K562 (cell line): ENCODE results near the gene TOMM70.

ENCODE experiments used
- FOS ChIP-seq: IDR thresholded peaks from 3 replicates; pipeline ENCODE4 v1.6.1; 2011; ENCODE audit not compliant: insufficient read length; ENCODE audit errors: extremely low read depth
- FOXM1 ChIP-seq, 2 experiments: fragments of 450-650 bp in 1 of 2; sonication (generic) in 1 of 2; formaldehyde crosslinking in 1 of 2; IDR thresholded peaks; 2 replicates each; pipeline versions ENCODE4 v1.6.1 to v1.9.0; 2017 to 2022; ENCODE audit warnings: low read depth in 2 of 2, mild to moderate bottlenecking in 2 of 2, missing genetic modification reagents in 1 of 2, moderate library complexity in 1 of 2
- NRF1 ChIP-seq, 2 experiments: fragments of 450-650 bp; IDR thresholded peaks in 1 of 2; conservative IDR thresholded peaks in 1 of 2; 2 replicates each; pipeline ENCODE4 v1.6.1; 2014; ENCODE audit warnings: mild to moderate bottlenecking in 2 of 2
- TEAD2 ChIP-seq: fragments of 450-650 bp; IDR thresholded peaks from 2 replicates; pipeline ENCODE4 v1.6.1; 2016; ENCODE audit warnings: missing genetic modification characterization, control low read depth, missing compliant biosample characterization
- ZNF239 ChIP-seq: fragments of 250-450 bp; sonication (Bioruptor Pico); IDR thresholded peaks from 2 replicates; pipeline ENCODE4 v1.4.0; 2020; ENCODE audit warnings: mild to moderate bottlenecking
- ZNF830 ChIP-seq: fragments of 250-450 bp; sonication (Bioruptor Pico); IDR thresholded peaks from 2 replicates; pipeline ENCODE4 v1.5.0; 2021; ENCODE audit warnings: mild to moderate bottlenecking
- TF ChIP-seq, protein P1 (sequence below): sonication (generic); formaldehyde crosslinking; IDR thresholded peaks from 2 replicates; pipeline ENCODE4 v1.8.0; 2022; ENCODE audit warnings: mild to moderate bottlenecking, low read depth, missing genetic modification reagents
- TF ChIP-seq, protein P2 (sequence below), 2 experiments: fragments of 450-650 bp; formaldehyde crosslinking in 1 of 2; IDR thresholded peaks; 2 replicates each; pipeline versions ENCODE4 v1.4.0 to v1.6.1; 2014 to 2020; ENCODE audit warnings: mild to moderate bottlenecking in 2 of 2, borderline replicate concordance in 1 of 2, low read depth in 1 of 2
- TF ChIP-seq, protein P3 (sequence below): sonication (generic); formaldehyde crosslinking; IDR thresholded peaks from 2 replicates; pipeline ENCODE4 v1.8.0; 2022; ENCODE audit warnings: mild to moderate bottlenecking, missing genetic modification reagents
- TF ChIP-seq, protein P4 (sequence below): fragments of 250-450 bp; sonication (Bioruptor Pico); IDR thresholded peaks from 2 replicates; pipeline ENCODE4 v1.5.0; 2022; ENCODE audit warnings: mild to moderate bottlenecking
- TF ChIP-seq, protein P5 (sequence below), 3 experiments: IDR thresholded peaks in 2 of 3; conservative IDR thresholded peaks in 1 of 3; 2 replicates each; pipeline ENCODE4 v1.5.1; 2011 to 2012; ENCODE audit warnings: low read length in 3 of 3, mild to moderate bottlenecking in 3 of 3, control low read depth in 2 of 3, improper control_type of control experiment in 1 of 3, inconsistent platforms in 1 of 3, low read depth in 1 of 3, mixed read lengths in 1 of 3, moderate library complexity in 1 of 3; ENCODE audit not compliant: insufficient read depth in 2 of 3

DNA sequence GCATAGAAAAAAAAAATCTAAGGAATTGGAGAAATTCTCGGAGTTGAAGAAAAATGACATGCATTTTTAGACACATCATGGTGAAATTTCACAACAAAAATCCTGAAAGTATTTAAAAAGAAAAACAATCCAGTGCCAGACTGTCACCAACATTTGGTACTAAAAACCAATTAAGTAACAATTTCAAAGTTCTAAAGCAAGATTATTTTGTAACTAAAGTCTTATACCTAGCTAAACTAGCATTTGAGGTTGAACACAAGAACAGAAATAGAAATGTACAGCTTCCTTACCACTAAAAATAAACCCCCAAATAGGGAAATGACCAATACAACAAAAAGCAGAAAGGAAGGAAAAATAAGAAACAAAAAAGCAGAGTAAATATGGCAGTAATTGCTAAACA lies 11.9 kb downstream of the TOMM70 start:
- TF ChIP-seq, protein P1, sequence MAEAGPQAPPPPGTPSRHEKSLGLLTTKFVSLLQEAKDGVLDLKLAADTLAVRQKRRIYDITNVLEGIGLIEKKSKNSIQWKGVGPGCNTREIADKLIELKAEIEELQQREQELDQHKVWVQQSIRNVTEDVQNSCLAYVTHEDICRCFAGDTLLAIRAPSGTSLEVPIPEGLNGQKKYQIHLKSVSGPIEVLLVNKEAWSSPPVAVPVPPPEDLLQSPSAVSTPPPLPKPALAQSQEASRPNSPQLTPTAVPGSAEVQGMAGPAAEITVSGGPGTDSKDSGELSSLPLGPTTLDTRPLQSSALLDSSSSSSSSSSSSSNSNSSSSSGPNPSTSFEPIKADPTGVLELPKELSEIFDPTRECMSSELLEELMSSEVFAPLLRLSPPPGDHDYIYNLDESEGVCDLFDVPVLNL (CRISPR knock-in tag), result no peak
- TF ChIP-seq, protein P2, sequence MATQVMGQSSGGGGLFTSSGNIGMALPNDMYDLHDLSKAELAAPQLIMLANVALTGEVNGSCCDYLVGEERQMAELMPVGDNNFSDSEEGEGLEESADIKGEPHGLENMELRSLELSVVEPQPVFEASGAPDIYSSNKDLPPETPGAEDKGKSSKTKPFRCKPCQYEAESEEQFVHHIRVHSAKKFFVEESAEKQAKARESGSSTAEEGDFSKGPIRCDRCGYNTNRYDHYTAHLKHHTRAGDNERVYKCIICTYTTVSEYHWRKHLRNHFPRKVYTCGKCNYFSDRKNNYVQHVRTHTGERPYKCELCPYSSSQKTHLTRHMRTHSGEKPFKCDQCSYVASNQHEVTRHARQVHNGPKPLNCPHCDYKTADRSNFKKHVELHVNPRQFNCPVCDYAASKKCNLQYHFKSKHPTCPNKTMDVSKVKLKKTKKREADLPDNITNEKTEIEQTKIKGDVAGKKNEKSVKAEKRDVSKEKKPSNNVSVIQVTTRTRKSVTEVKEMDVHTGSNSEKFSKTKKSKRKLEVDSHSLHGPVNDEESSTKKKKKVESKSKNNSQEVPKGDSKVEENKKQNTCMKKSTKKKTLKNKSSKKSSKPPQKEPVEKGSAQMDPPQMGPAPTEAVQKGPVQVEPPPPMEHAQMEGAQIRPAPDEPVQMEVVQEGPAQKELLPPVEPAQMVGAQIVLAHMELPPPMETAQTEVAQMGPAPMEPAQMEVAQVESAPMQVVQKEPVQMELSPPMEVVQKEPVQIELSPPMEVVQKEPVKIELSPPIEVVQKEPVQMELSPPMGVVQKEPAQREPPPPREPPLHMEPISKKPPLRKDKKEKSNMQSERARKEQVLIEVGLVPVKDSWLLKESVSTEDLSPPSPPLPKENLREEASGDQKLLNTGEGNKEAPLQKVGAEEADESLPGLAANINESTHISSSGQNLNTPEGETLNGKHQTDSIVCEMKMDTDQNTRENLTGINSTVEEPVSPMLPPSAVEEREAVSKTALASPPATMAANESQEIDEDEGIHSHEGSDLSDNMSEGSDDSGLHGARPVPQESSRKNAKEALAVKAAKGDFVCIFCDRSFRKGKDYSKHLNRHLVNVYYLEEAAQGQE (IDR thresholded peaks at IDR 0.05; ENCODE audit: borderline replicate concordance), result no peak
- TF ChIP-seq, protein P2 (CRISPR knock-in tag; IDR thresholded peaks at IDR 0.05; ENCODE audit: low read depth), result no peak
- TF ChIP-seq FOS (no peak), FOXM1 (IDR thresholded peaks at IDR 0.05; ENCODE audit: low read depth) (no peak), FOXM1 (CRISPR knock-in tag; IDR thresholded peaks at IDR 0.05; ENCODE audit: low read depth) (no peak), ZNF239 (CRISPR knock-in tag) (no peak), ZNF830 (CRISPR knock-in tag) (no peak), TEAD2 (tag) (no peak), NRF1 (conservative IDR thresholded peaks at IDR 0.05 in 1 of 2, IDR thresholded peaks at IDR 0.05 in 1 of 2) (no peak)
- TF ChIP-seq, protein P3, sequence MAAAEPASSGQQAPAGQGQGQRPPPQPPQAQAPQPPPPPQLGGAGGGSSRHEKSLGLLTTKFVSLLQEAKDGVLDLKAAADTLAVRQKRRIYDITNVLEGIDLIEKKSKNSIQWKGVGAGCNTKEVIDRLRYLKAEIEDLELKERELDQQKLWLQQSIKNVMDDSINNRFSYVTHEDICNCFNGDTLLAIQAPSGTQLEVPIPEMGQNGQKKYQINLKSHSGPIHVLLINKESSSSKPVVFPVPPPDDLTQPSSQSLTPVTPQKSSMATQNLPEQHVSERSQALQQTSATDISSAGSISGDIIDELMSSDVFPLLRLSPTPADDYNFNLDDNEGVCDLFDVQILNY (CRISPR knock-in tag), result no peak
- TF ChIP-seq, protein P4, sequence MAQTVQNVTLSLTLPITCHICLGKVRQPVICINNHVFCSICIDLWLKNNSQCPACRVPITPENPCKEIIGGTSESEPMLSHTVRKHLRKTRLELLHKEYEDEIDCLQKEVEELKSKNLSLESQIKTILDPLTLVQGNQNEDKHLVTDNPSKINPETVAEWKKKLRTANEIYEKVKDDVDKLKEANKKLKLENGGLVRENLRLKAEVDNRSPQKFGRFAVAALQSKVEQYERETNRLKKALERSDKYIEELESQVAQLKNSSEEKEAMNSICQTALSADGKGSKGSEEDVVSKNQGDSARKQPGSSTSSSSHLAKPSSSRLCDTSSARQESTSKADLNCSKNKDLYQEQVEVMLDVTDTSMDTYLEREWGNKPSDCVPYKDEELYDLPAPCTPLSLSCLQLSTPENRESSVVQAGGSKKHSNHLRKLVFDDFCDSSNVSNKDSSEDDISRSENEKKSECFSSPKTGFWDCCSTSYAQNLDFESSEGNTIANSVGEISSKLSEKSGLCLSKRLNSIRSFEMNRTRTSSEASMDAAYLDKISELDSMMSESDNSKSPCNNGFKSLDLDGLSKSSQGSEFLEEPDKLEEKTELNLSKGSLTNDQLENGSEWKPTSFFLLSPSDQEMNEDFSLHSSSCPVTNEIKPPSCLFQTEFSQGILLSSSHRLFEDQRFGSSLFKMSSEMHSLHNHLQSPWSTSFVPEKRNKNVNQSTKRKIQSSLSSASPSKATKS (CRISPR knock-in tag), result no peak
- TF ChIP-seq, protein P5, sequence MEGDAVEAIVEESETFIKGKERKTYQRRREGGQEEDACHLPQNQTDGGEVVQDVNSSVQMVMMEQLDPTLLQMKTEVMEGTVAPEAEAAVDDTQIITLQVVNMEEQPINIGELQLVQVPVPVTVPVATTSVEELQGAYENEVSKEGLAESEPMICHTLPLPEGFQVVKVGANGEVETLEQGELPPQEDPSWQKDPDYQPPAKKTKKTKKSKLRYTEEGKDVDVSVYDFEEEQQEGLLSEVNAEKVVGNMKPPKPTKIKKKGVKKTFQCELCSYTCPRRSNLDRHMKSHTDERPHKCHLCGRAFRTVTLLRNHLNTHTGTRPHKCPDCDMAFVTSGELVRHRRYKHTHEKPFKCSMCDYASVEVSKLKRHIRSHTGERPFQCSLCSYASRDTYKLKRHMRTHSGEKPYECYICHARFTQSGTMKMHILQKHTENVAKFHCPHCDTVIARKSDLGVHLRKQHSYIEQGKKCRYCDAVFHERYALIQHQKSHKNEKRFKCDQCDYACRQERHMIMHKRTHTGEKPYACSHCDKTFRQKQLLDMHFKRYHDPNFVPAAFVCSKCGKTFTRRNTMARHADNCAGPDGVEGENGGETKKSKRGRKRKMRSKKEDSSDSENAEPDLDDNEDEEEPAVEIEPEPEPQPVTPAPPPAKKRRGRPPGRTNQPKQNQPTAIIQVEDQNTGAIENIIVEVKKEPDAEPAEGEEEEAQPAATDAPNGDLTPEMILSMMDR (IDR thresholded peaks at IDR 0.05 in 2 of 3, conservative IDR thresholded peaks at IDR 0.05 in 1 of 3; ENCODE audit: insufficient read depth in 2 of 3, low read depth in 1 of 3, low read length in 3 of 3), result no peak
